ENCODE data around the gene RAB3GAP2. TPM values are rescaled to one million over a fixed set of nuclear protein-coding genes. Genes with fewer than 3 reads are reported as not detected.
A peak's percentile ranks its signal among the peaks of the same experiment; 100 is the strongest.

RAB3GAP2 gene
- total and polyA plus RNA-seq, 2 experiments from 2014 or later, result 15.8 to 22.6 TPM

DNA sequence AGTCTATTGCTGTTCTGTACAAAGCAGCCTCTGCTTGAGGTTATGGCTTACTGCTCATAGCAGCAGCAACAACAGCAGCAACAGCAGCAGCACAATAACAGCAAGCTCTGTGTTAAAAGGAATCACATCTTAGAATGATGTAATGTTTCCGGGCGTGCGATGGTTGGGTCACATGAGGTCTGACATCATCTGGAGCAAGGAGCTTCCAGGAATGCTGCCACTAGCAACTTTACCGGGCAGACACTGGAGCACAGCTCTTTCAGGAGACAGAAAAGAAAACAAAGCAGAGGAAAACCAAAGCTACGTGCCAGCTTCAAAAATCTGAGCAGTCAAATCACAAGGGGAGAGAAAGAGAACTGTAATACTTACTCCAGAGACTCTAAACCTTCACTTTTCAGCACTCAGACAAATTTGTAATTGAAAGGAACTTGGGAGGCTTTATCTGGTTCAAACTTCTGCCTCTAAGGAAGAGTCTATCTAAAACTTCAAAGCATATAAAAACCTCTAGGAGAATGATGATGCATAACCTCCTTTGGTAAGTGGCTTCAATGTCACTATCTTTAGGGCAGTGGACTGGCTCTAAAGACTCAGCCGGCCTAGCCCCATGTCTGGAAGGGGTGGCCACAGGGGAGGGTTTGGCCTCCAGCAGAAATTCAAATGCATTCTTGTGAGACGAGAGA, 28.3 kb upstream of the RAB3GAP2 start:
- 7% methylated on average over 7 of the region's 7 CpGs for WGBS, 2 experiments (ENCODE audit: low coverage in 1 of 2, low lambda C conversion rate in 2 of 2, missing lambda C conversion rate in 2 of 2)
- TF ChIP-seq EZH2 (IDR thresholded peaks at IDR 0.05; ENCODE audit: insufficient read depth, poor library complexity, severe bottlenecking), result no peak
- no peak for TF ChIP-seq EZH2phosphoT487 (IDR thresholded peaks at IDR 0.05; ENCODE audit: insufficient read depth, low read depth)
- peak; percentile 95 for DNase-seq
- Histone ChIP-seq H3K4me3 (peak overlapping the region; percentile 13), H3K27me3 (replicated peaks; ENCODE audit: insufficient read depth) (no peaks in the 10 kb centered on the region), H3K4me1 (ENCODE audit: insufficient read depth) (peaks cover 13% of the 10 kb centered on the region), H3K36me3 (ENCODE audit: low read depth) (no peaks in the 10 kb centered on the region), H3K9me2 (ENCODE audit: insufficient read depth) (no peaks in the 10 kb centered on the region), H4K20me1 (ENCODE audit: insufficient read depth) (no peaks in the 10 kb centered on the region), H3K9me3 (ENCODE audit: low read depth) (no peaks in the 10 kb centered on the region), H3K79me2 (ENCODE audit: insufficient read depth) (no peaks in the 10 kb centered on the region), H3K27ac (peak overlapping the region; percentile 81), H2AFZ (peak overlapping the region; percentile 79), H3K4me2 (ENCODE audit: unreplicated experiment) (peak overlapping the region; percentile 61), H3K9ac (peak overlapping the region; percentile 67), H3F3A (ENCODE audit: insufficient read depth) (peaks cover 4% of the 10 kb centered on the region; the same call in 1 of the 2 replicates)
- in situ Hi-C loops (cut with MboI), result no loop called here

DNA sequence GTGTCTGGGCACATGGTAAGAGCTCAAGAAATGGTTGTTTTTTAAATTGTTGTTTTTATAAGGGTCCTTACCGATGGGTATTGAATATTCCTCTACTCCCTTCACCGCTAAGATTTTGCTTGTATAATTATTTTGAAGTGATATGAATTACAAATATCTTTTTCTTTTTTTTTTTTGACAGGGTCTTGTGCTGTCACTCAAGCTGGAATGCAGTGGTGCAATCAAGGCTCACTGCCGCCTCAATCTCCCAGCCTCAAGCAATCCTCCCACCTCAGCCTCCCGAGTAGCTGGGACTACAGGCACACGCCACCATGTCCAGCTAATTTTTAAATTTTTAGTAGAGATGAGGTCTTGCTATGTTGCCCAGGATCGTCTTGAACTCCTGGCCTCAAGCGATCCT, 27.1 kb upstream of the RAB3GAP2 start:
- H3K9me3 ChIP-seq (ENCODE audit: low read depth), result no peaks in the 10 kb centered on the region
- no peaks in the 10 kb centered on the region for H3K36me3 ChIP-seq (ENCODE audit: low read depth)
- H3K79me2 ChIP-seq (ENCODE audit: insufficient read depth), result no peaks in the 10 kb centered on the region
- H3K9ac ChIP-seq, result no peak overlapping the region
- TF ChIP-seq EZH2phosphoT487 (IDR thresholded peaks at IDR 0.05; ENCODE audit: insufficient read depth, low read depth), result no peak
- no peak for TF ChIP-seq EZH2 (IDR thresholded peaks at IDR 0.05; ENCODE audit: insufficient read depth, poor library complexity, severe bottlenecking)
- H3K9me2 ChIP-seq (ENCODE audit: insufficient read depth), result no peaks in the 10 kb centered on the region
- in situ Hi-C loops (cut with MboI), result no loop called here
- H3K4me1 ChIP-seq (ENCODE audit: insufficient read depth), result peaks cover 19% of the 10 kb centered on the region
- no peak for DNase-seq
- H2AFZ ChIP-seq, result no peak overlapping the region
- 78 to 79% methylated on average over 7 of the region's 7 CpGs for WGBS, 2 experiments (ENCODE audit: low coverage in 1 of 2, low lambda C conversion rate in 2 of 2, missing lambda C conversion rate in 2 of 2)
- H3F3A ChIP-seq (ENCODE audit: insufficient read depth), result peaks cover 10% of the 10 kb centered on the region
- no peaks in the 10 kb centered on the region for H3K27me3 ChIP-seq (replicated peaks; ENCODE audit: insufficient read depth)
- no peak overlapping the region for H3K4me3 ChIP-seq
- H3K4me2 ChIP-seq (ENCODE audit: unreplicated experiment), result no peak overlapping the region
- no peaks in the 10 kb centered on the region for H4K20me1 ChIP-seq (ENCODE audit: insufficient read depth)
- no peak overlapping the region for H3K27ac ChIP-seq

GRCh38 chr1:220298470-220299205, 26.4 kb upstream of the RAB3GAP2 start:
- Histone ChIP-seq H3K36me3 (ENCODE audit: low read depth) (no peaks in the 10 kb centered on the region), H3K27ac (no peak overlapping the region), H3K4me1 (ENCODE audit: insufficient read depth) (peaks cover 22% of the 10 kb centered on the region), H3K79me2 (ENCODE audit: insufficient read depth) (no peaks in the 10 kb centered on the region), H3K4me2 (ENCODE audit: unreplicated experiment) (no peak overlapping the region), H4K20me1 (ENCODE audit: insufficient read depth) (no peaks in the 10 kb centered on the region), H3K4me3 (no peak overlapping the region), H3F3A (ENCODE audit: insufficient read depth) (peaks cover 14% of the 10 kb centered on the region), H3K9me3 (ENCODE audit: low read depth) (no peaks in the 10 kb centered on the region), H3K27me3 (replicated peaks; ENCODE audit: insufficient read depth) (no peaks in the 10 kb centered on the region), H2AFZ (no peak overlapping the region), H3K9me2 (ENCODE audit: insufficient read depth) (no peaks in the 10 kb centered on the region), H3K9ac (no peak overlapping the region)
- in situ Hi-C loops (cut with MboI), result no loop called here
- no peak for DNase-seq
- whole genome bisulfite sequencing, 2 experiments (ENCODE audit: low coverage in 1 of 2, low lambda C conversion rate in 2 of 2, missing lambda C conversion rate in 2 of 2), result 74 to 76% methylated on average over 9 of the region's 9 CpGs
- TF ChIP-seq EZH2 (IDR thresholded peaks at IDR 0.05; ENCODE audit: insufficient read depth, poor library complexity, severe bottlenecking), result no peak
- TF ChIP-seq EZH2phosphoT487 (IDR thresholded peaks at IDR 0.05; ENCODE audit: insufficient read depth, low read depth), result no peak

- no peaks in the 10 kb centered on the region for H3K27me3 ChIP-seq (replicated peaks; ENCODE audit: insufficient read depth)
- peaks cover 22% of the 10 kb centered on the region for H3K4me1 ChIP-seq (ENCODE audit: insufficient read depth)
- peak; percentile 23 for DNase-seq
- H3K4me3 ChIP-seq, result no peak overlapping the region
- no peak overlapping the region for H3K9ac ChIP-seq
- H3F3A ChIP-seq (ENCODE audit: insufficient read depth), result peaks cover 14% of the 10 kb centered on the region
- H3K79me2 ChIP-seq (ENCODE audit: insufficient read depth), result no peaks in the 10 kb centered on the region
- in situ Hi-C loops (cut with MboI), result no loop called here
- H3K9me3 ChIP-seq (ENCODE audit: low read depth), result no peaks in the 10 kb centered on the region
- no peak overlapping the region for H2AFZ ChIP-seq
- no peaks in the 10 kb centered on the region for H3K9me2 ChIP-seq (ENCODE audit: insufficient read depth)
- no peaks in the 10 kb centered on the region for H3K36me3 ChIP-seq (ENCODE audit: low read depth)
- WGBS, 2 experiments (ENCODE audit: low coverage in 1 of 2, low lambda C conversion rate in 2 of 2, missing lambda C conversion rate in 2 of 2), result 48 to 59% methylated on average over 1 of the region's 1 CpG
- TF ChIP-seq EZH2 (IDR thresholded peaks at IDR 0.05; ENCODE audit: insufficient read depth, poor library complexity, severe bottlenecking) (no peak), EZH2phosphoT487 (IDR thresholded peaks at IDR 0.05; ENCODE audit: insufficient read depth, low read depth) (no peak)
- H3K4me2 ChIP-seq (ENCODE audit: unreplicated experiment), result no peak overlapping the region
- no peaks in the 10 kb centered on the region for H4K20me1 ChIP-seq (ENCODE audit: insufficient read depth)
- H3K27ac ChIP-seq, result no peak overlapping the region
Measured at GRCh38 chr1:220296981-220297380, 24.7 kb upstream of the RAB3GAP2 start.

All from GM23248 (cell line).